Activated naive CD8-positive, alpha-beta T cell treated with anti-CD3 and anti-CD28 coated beads, Interleukin-2, amount 50 U/mL, for 16 hours (primary cell): ENCODE data around the gene CFAP298.
A peak's percentile ranks its signal among the peaks of the same experiment; 100 is the strongest.

Experiments used
- DNase-seq: peaks from one replicate; pipeline ENCODE4 v3.0.0-alpha.2; 2020; ENCODE audit warnings: low read depth, low spot score

Gene CFAP298

GRCh38 chr21:32599526-32599925, 12.7 kb downstream of the CFAP298 start:
- DNase-seq = no peak

GRCh38 chr21:32599091-32599490, 13.1 kb downstream of the CFAP298 start:
- no peak for DNase-seq

- no peak for DNase-seq
Measured at GRCh38 chr21:32597205-32597604, 15.0 kb downstream of the CFAP298 start.

GRCh38 chr21:32595431-32595830, 16.7 kb downstream of the CFAP298 start:
- DNase-seq = no peak

GRCh38 chr21:32593690-32594089, 18.5 kb downstream of the CFAP298 start:
- DNase-seq = no peak

- DNase-seq = no peak
Measured at GRCh38 chr21:32592929-32593502, 19.2 kb downstream of the CFAP298 start.

GRCh38 chr21:32590130-32590529, 22.0 kb downstream of the CFAP298 start:
- no peak for DNase-seq

GRCh38 chr21:32587651-32588050, 24.5 kb downstream of the CFAP298 start:
- no peak for DNase-seq

- no peak for DNase-seq
Measured at GRCh38 chr21:32587120-32587519, 25.1 kb downstream of the CFAP298 start.

GRCh38 chr21:32585970-32586369, 26.2 kb downstream of the CFAP298 start:
- DNase-seq = no peak

GRCh38 chr21:32585042-32585710, 27.0 kb downstream of the CFAP298 start, which contains the start of gene TCP10L:
Gene TCP10L, minus strand, starts transcription at chr21:32585523. Its CDS starts 1,219 bp downstream, at chr21:32584304.
- DNase-seq = no peak

GRCh38 chr21:32584472-32584871, 27.7 kb downstream of the CFAP298 start:
- DNase-seq = no peak

- DNase-seq = no peak
Measured at GRCh38 chr21:32581732-32582131, 30.4 kb downstream of the CFAP298 start.

GRCh38 chr21:32580949-32581348, 31.2 kb downstream of the CFAP298 start:
- DNase-seq = no peak

GRCh38 chr21:32578107-32578691, 34.0 kb downstream of the CFAP298 start:
- DNase-seq = no peak

GRCh38 chr21:32576011-32576410, 36.2 kb downstream of the CFAP298 start:
- no peak for DNase-seq

GRCh38 chr21:32574946-32575925, 36.9 kb downstream of the CFAP298 start:
- DNase-seq = no peak

GRCh38 chr21:32572574-32573420, 39.4 kb downstream of the CFAP298 start:
- no peak for DNase-seq

- no peak for DNase-seq
Measured at GRCh38 chr21:32570456-32570855, 41.7 kb downstream of the CFAP298 start.

GRCh38 chr21:32569261-32570230, 42.6 kb downstream of the CFAP298 start:
- peak; percentile 62 for DNase-seq
